Body of pancreas (tissue), 4 donors: ENCODE measurements around the gene SLX4IP. TPM values are rescaled to one million over a fixed set of nuclear protein-coding genes. Genes with fewer than 3 reads are reported as not detected.

ENCODE experiments used
- ATAC-seq: fragments of 150-250 bp; one replicate; pipeline ENCODE4 v1.9.1; 2016
- DNase-seq, 4 donors: peaks; one replicate each; pipeline ENCODE4 v3.0.0-alpha.2; 2019
- H3K27ac ChIP-seq, 4 donors: fragments of 200-600 bp; sonication (generic); 1 replicate in 3 of 4; 2 replicates in 1 of 4; pipeline versions ENCODE4 v1.5.1 to v1.6.1; 2016 to 2019; ENCODE audit warnings: mild to moderate bottlenecking in 1 of 4, mixed read lengths in 1 of 4, moderate library complexity in 1 of 4
- H3K27me3 ChIP-seq, 2 donors: fragments of 200-600 bp; sonication (generic); one replicate each; pipeline ENCODE4 v1.6.0; 2016; ENCODE audit warnings: mild to moderate bottlenecking in 1 of 2
- H3K36me3 ChIP-seq, 2 donors: fragments of 200-600 bp; sonication (generic); replicated peaks in 1 of 2; 2 replicates each; pipeline ENCODE4 v1.5.1; 2016; ENCODE audit warnings: low read depth in 2 of 2; ENCODE audit not compliant: insufficient read depth in 1 of 2
- H3K4me1 ChIP-seq: fragments of 200-600 bp; sonication (generic); one replicate; pipeline ENCODE4 v1.6.0; 2016
- H3K4me3 ChIP-seq, 2 donors: fragments of 200-600 bp; sonication (generic); 1 replicate in 1 of 2; 2 replicates in 1 of 2; pipeline ENCODE4 v1.5.1; 2016 to 2019
- H3K9me3 ChIP-seq, 3 donors: fragments of 200-600 bp; sonication (generic); 1 replicate in 2 of 3; 2 replicates in 1 of 3; pipeline ENCODE4 v1.5.1; 2016
- CTCF ChIP-seq, 7 experiments: fragments of 450-650 bp in 4 of 7; fragments of 200-600 bp in 3 of 7; sonication (generic) in 3 of 7; IDR thresholded peaks; one replicate each; pipeline ENCODE4 v1.5.1; 2016 to 2019; ENCODE audit warnings: antibody characterized with exemption in 7 of 7
- POLR2A ChIP-seq, 3 donors: fragments of 450-650 bp; IDR thresholded peaks; one replicate each; pipeline ENCODE4 v1.6.1; 2016; ENCODE audit warnings: antibody characterized with exemption in 3 of 3, mild to moderate bottlenecking in 2 of 3
- WGBS, 2 donors: methylation state at CpG; one replicate each; pipeline ENCODE4 v1.1.5; 2017; 5-methylcytosine and 5-hydroxymethylcytosine counted together
- intact Hi-C: fragments of 100-400 bp; cut with DNase I; formaldehyde crosslinking; loops from one replicate; pipeline ENCODE4 v1.15.1; 2023
- total RNA-seq, 2 donors: library from RNA; depleted of rRNA; stranded (reverse); fragments of >200 nt; gene quantifications; one replicate each; pipeline ENCODE4 v1.1.0, GENCODE V29; 2016

Gene SLX4IP
- total RNA-seq, 2 donors from 2014 or later, result 4.3 to 4.7 TPM

DNA sequence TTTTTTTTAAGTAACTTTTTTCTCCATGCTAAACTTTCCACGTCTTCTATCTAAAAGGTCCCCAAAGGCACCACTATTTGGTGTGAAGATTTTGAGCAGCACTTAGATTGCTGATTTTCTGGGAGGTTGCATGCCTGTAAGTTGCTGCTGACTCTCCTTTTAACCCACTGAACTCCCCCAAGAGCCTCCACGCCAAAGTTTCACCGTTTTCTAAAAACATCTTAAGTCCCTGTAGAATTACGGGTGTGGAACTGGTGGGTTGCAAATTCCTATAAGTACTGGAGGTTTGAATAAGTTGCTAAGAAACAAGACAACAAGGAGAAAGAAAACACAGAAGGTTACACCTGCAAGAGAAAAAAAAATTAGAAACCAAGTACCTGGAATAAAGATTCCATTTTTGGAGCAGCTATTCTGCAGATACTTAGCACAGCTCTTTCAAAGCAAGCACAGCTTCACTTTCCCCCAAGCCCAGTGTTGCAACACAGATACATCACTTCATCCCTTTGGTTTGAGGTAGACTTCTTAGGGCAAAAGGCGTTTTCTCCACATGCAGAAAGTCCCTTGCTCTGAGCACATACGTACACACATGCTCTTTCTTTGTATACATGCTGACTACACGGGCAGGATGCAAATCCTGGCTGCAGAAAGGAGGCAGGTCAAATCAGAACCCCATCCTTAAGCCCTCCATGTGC is 233.7 kb downstream of the SLX4IP start:
- H3K27ac ChIP-seq, result peak overlapping the region in 1 of 4 donors; percentile 15
- no peaks in the 10 kb centered on the region for H3K9me3 ChIP-seq
- H3K4me3 ChIP-seq, result no peak overlapping the region
- ATAC-seq, result no peak
- no peak for TF ChIP-seq POLR2A (IDR thresholded peaks at IDR 0.05)
- TF ChIP-seq CTCF (IDR thresholded peaks at IDR 0.05), result no peak
- 74 to 79% methylated on average over 7 of the region's 7 CpGs for WGBS, 2 donors
- no peaks in the 10 kb centered on the region for H3K27me3 ChIP-seq
- H3K36me3 ChIP-seq, result no peaks in the 10 kb centered on the region
- intact Hi-C loops, result loop anchor here (10.0 kb wide), 1 partner anchor 606 kb away; no protein-coding TSS in a partner anchor
- DNase-seq, result no peak
- H3K4me1 ChIP-seq, result peaks cover 77% of the 10 kb centered on the region

- no peaks in the 10 kb centered on the region for H3K27me3 ChIP-seq
- TF ChIP-seq CTCF (IDR thresholded peaks at IDR 0.05) (no peak), POLR2A (IDR thresholded peaks at IDR 0.05) (no peak)
- DNase-seq (no peak), ATAC-seq (no peak)
- H3K36me3 ChIP-seq, result no peaks in the 10 kb centered on the region
- no peaks in the 10 kb centered on the region for H3K9me3 ChIP-seq
- intact Hi-C loops, result loop anchor here (10.0 kb wide), 1 partner anchor 605 kb away; no protein-coding TSS in a partner anchor
- WGBS, 2 donors, result 6 to 14% methylated on average over 6 of the region's 6 CpGs
- peaks cover 67% of the 10 kb centered on the region for H3K4me1 ChIP-seq
- H3K4me3 ChIP-seq, result no peak overlapping the region
- peak overlapping the region in 3 of 4 donors; percentile 97 to 100 (median 100) for H3K27ac ChIP-seq
These were observed 234.8 kb downstream of the SLX4IP start for GRCh38 chr20:10669843-10670446.

- intact Hi-C loops, result no loop called here
- H3K4me3 ChIP-seq, result peak overlapping the region; percentile 24 to 83
- peaks cover 67% of the 10 kb centered on the region for H3K4me1 ChIP-seq
- TF ChIP-seq POLR2A (IDR thresholded peaks at IDR 0.05) (no peak), CTCF (IDR thresholded peaks at IDR 0.05) (no peak)
- DNase-seq (no peak), ATAC-seq (no peak)
- WGBS, 2 donors, result 5 to 16% methylated on average over 18 of the region's 18 CpGs
- H3K9me3 ChIP-seq, result no peaks in the 10 kb centered on the region
- H3K27ac ChIP-seq, result peak overlapping the region; percentile 97 to 100 (median 98)
- no peaks in the 10 kb centered on the region for H3K27me3 ChIP-seq
- no peaks in the 10 kb centered on the region for H3K36me3 ChIP-seq
These were observed 235.6 kb downstream of the SLX4IP start for GRCh38 chr20:10670501-10671220.

DNA sequence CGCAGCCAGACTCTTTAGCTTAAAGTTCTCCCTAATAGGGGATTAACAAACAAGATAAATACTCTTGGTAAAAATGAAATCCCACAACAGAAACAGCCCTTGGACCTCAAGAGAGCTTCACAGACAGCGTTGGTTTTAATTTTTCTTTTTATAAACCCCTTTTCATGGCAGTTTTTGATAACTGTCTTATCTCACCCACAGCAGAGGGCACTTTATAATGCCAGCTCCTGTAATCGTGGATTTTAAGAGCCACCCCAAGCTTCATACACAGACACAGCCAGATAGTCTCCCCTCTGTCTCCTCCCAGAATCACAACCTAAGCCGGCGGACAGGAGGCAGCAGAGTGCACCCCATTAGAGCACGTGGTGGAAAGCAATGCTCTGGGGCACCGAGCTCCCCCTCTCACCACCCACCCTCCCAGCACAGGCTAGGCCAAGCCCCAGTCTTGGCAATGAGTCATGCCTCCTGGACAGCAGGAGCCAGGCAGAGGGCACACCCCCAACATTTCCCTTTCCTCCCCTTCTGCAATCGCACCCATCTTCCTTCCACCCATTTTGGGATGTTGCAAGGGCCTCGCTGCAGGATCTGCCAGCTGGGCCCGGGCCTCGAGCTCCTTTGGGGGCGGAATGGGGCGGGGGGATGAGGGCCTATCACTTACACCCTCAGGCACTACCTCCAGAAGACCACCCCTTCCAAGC is 236.3 kb downstream of the SLX4IP start:
- DNase-seq (peak; percentile 75 to 92 (median 89)), ATAC-seq (peak; percentile 31)
- Histone ChIP-seq H3K9me3 (no peaks in the 10 kb centered on the region), H3K4me3 (peak overlapping the region; percentile 24 to 83), H3K27ac (peak overlapping the region; percentile 97 to 100 (median 98)), H3K27me3 (no peaks in the 10 kb centered on the region), H3K36me3 (no peaks in the 10 kb centered on the region), H3K4me1 (peaks cover 61% of the 10 kb centered on the region)
- WGBS, 2 donors, result 0 to 2% methylated on average over 12 to 13 of the region's 13 CpGs
- TF ChIP-seq CTCF (IDR thresholded peaks at IDR 0.05) (peak; percentile 20 to 70 (median 60)), POLR2A (IDR thresholded peaks at IDR 0.05) (no peak)
- intact Hi-C loops, result no loop called here
